Uterus (tissue), 4 donors: ENCODE measurements around the gene C18orf63. TPM values are rescaled to one million over a fixed set of nuclear protein-coding genes. Genes with fewer than 3 reads are reported as not detected.
"Not testable (repeated sequence)": the region's sequence is repeated elsewhere in the genome, so short reads cannot be mapped to it uniquely, and the experiment has no call there.

Source experiments
- DNase-seq, 2 donors: peaks; one replicate each; pipeline ENCODE4 v3.0.0-alpha.2; 2019 to 2020
- H3K27ac ChIP-seq, 2 donors: fragments of 200-600 bp; sonication (generic); 1 replicate in 1 of 2; 2 replicates in 1 of 2; pipeline ENCODE4 v1.5.1; 2016 to 2018
- H3K27me3 ChIP-seq, 2 donors: fragments of 200-600 bp; sonication (generic); one replicate each; pipeline ENCODE4 v1.5.1; 2018 to 2019; ENCODE audit warnings: control low read depth in 1 of 2
- H3K36me3 ChIP-seq, 2 donors: fragments of 200-600 bp; sonication (generic); one replicate each; pipeline ENCODE4 v1.5.1; 2019; ENCODE audit warnings: control low read depth in 1 of 2
- H3K4me1 ChIP-seq, 2 donors: fragments of 200-600 bp; sonication (generic); one replicate each; pipeline ENCODE4 v1.5.1; 2018 to 2019; ENCODE audit warnings: control low read depth in 1 of 2
- H3K4me3 ChIP-seq, 2 donors: fragments of 200-600 bp; sonication (generic); 1 replicate in 1 of 2; 2 replicates in 1 of 2; pipeline ENCODE4 v1.5.1; 2018 to 2019; ENCODE audit warnings: mild to moderate bottlenecking in 1 of 2
- H3K9me3 ChIP-seq, 2 donors: fragments of 200-600 bp; sonication (generic); one replicate each; pipeline ENCODE4 v1.5.1; 2019; ENCODE audit warnings: control low read depth in 1 of 2
- CTCF ChIP-seq, 4 experiments: fragments of 200-600 bp in 2 of 4; fragments of 450-650 bp in 2 of 4; sonication (generic) in 2 of 4; IDR thresholded peaks; one replicate each; pipeline ENCODE4 v1.5.1; 2016 to 2019; ENCODE audit warnings: antibody characterized with exemption in 4 of 4, mild to moderate bottlenecking in 2 of 4, moderate library complexity in 1 of 4
- POLR2A ChIP-seq, 2 donors: fragments of 450-650 bp; IDR thresholded peaks; one replicate each; pipeline ENCODE4 v1.6.1; 2016; ENCODE audit warnings: antibody characterized with exemption in 2 of 2, mild to moderate bottlenecking in 1 of 2, moderate library complexity in 1 of 2
- intact Hi-C: fragments of 100-400 bp; cut with DNase I; formaldehyde crosslinking; loops from one replicate; pipeline ENCODE4 v1.15.1; 2023; ENCODE audit warnings: low total_unique reads
- total RNA-seq, 4 donors: library from RNA; depleted of rRNA in 3 of 4; stranded (reverse); fragments of >200 nt in 3 of 4; gene quantifications; one replicate each; pipeline versions ENCODE4 v1.1.0 to v1.2.4, GENCODE V29; 2014 to 2023
- donor health status: DM: yes; HTN: yes; CAD: no.

The C18orf63 gene
- total RNA-seq, 4 donors from 2014 or later: not detected

GRCh38 chr18:74282755-74283554 is 32.7 kb upstream of the C18orf63 start:
- DNase-seq: no peak
- intact Hi-C loops: no loop called here
- peaks cover 11 to 15% of the 10 kb centered on the region in 2 donors for H3K4me1 ChIP-seq
- H3K27ac ChIP-seq: peak overlapping the region; percentile 62 to 86
- no peak overlapping the region for H3K4me3 ChIP-seq
- H3K36me3 ChIP-seq: no peaks in the 10 kb centered on the region
- TF ChIP-seq CTCF (IDR thresholded peaks at IDR 0.05): no peak
- TF ChIP-seq POLR2A (IDR thresholded peaks at IDR 0.05): no peak
- no peaks in the 10 kb centered on the region for H3K27me3 ChIP-seq
- no peaks in the 10 kb centered on the region for H3K9me3 ChIP-seq

GRCh38 chr18:74283646-74284045 is 32.0 kb upstream of the C18orf63 start:
- Histone ChIP-seq H3K9me3 (no peaks in the 10 kb centered on the region), H3K4me1 (peaks cover 11 to 15% of the 10 kb centered on the region in 2 donors), H3K36me3 (no peaks in the 10 kb centered on the region), H3K27me3 (no peaks in the 10 kb centered on the region), H3K4me3 (no peak overlapping the region), H3K27ac (peak overlapping the region; percentile 62 to 86)
- intact Hi-C loops: no loop called here
- DNase-seq: no peak
- TF ChIP-seq POLR2A (IDR thresholded peaks at IDR 0.05) (no peak), CTCF (IDR thresholded peaks at IDR 0.05) (no peak)

- Histone ChIP-seq H3K27ac (peak overlapping the region; percentile 80 to 86), H3K9me3 (no peaks in the 10 kb centered on the region), H3K4me3 (no peak overlapping the region), H3K36me3 (no peaks in the 10 kb centered on the region), H3K4me1 (peaks cover 11 to 15% of the 10 kb centered on the region in 2 donors), H3K27me3 (no peaks in the 10 kb centered on the region)
- intact Hi-C loops: no loop called here
- peak in 1 of 2 donors; percentile 67 for DNase-seq
- TF ChIP-seq POLR2A (IDR thresholded peaks at IDR 0.05) (no peak), CTCF (IDR thresholded peaks at IDR 0.05) (no peak)
Measured at GRCh38 chr18:74284191-74284979, 31.3 kb upstream of the C18orf63 start.

GRCh38 chr18:74284980-74285355 is 30.7 kb upstream of the C18orf63 start:
- Histone ChIP-seq H3K4me1 (peaks cover 11 to 15% of the 10 kb centered on the region in 2 donors), H3K4me3 (no peak overlapping the region), H3K9me3 (no peaks in the 10 kb centered on the region), H3K27ac (peak overlapping the region; percentile 80 to 86), H3K27me3 (no peaks in the 10 kb centered on the region), H3K36me3 (no peaks in the 10 kb centered on the region)
- intact Hi-C loops: no loop called here
- DNase-seq: no peak
- TF ChIP-seq POLR2A (IDR thresholded peaks at IDR 0.05) (no peak), CTCF (IDR thresholded peaks at IDR 0.05) (no peak)

GRCh38 chr18:74285583-74285982 is 30.1 kb upstream of the C18orf63 start:
- H3K36me3 ChIP-seq, H3K9me3 ChIP-seq, intact Hi-C loops, H3K4me3 ChIP-seq, H3K27me3 ChIP-seq, DNase-seq: not testable (repeated sequence)
- Histone ChIP-seq H3K4me1 (peaks cover 11 to 15% of the 10 kb centered on the region in 2 donors), H3K27ac (peak overlapping the region in 1 of 2 donors; percentile 86)
